ENCODE measurements around the gene TMEM89. TPM values are rescaled to one million over a fixed set of nuclear protein-coding genes. Genes with fewer than 3 reads are reported as not detected.

The TMEM89 gene
- total and polyA plus RNA-seq, 2 of the 4 experiments (the other 2 are of a cell fraction), result 0.15 TPM; not detected in 1

DNA sequence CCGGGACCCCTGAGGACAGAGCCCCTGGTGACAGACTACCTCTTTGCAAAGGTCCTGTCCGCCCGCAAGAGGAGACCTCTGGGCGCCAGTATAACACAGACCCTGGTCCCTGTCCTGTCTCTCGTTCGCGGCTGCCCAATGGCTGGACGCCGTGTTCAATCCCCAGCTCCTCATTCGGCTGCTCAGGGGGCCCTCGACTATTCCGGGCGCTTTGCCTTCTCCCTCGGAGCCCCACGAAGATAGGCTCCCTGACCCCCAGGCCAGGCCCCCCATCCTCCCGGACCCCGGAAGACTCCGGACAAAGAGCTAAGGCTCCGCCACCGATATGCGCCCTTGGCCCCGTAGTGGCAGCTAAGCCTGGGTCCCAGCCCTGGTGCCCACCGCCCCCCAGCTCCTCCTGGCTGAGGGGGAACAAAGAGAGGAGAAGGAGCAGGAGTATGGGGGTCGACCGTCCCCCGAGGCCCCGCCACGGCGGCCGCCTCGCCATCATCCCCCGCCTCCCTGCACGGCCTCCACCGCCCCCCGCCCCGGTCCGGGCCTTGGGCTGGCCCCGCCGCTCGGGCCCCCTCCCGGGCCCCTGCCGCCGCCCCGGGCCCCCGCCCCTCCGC is 40.7 kb upstream of the TMEM89 start:
- Histone ChIP-seq H4K5ac (ENCODE audit: low read depth, low read length) (no peak overlapping the region), H2AK9ac (replicated peaks; ENCODE audit: low read depth, low read length, poor library complexity) (no peak overlapping the region), H4K8ac (ENCODE audit: low read depth in 2 of 2, low read length in 2 of 2) (no peak overlapping the region), H3K4ac (ENCODE audit: low read depth, low read length) (no peak overlapping the region), H2BK120ac (ENCODE audit: low read depth, low read length) (no peak overlapping the region), H2AFZ (replicated peaks; ENCODE audit: low read length, poor library complexity) (no peak overlapping the region), H2BK5ac (ENCODE audit: low read depth, low read length, poor library complexity, severe bottlenecking) (no peak overlapping the region), H3K27ac (ENCODE audit: insufficient read depth, low read length) (no peak overlapping the region), H2AK5ac (ENCODE audit: low read depth, low read length) (no peak overlapping the region), H3K9me3 (ENCODE audit: control insufficient read depth, insufficient read depth, low read length) (no peaks in the 10 kb centered on the region), H2BK15ac (ENCODE audit: low read depth, low read length) (no peak overlapping the region), H3K9me1 (ENCODE audit: insufficient read depth, low read length) (peaks cover 5% of the 10 kb centered on the region), H4K91ac (ENCODE audit: insufficient read depth, low read depth, low read length) (no peak overlapping the region), H3K18ac (ENCODE audit: low read depth, low read length) (no peak overlapping the region), H3K4me2 (ENCODE audit: low read depth, low read length) (no peak overlapping the region; the same call in 1 of the 2 replicates), H3K14ac (replicated peaks; ENCODE audit: low read depth, low read length) (no peak overlapping the region), H3K27me3 (ENCODE audit: control insufficient read depth, insufficient read depth, low read length) (no peaks in the 10 kb centered on the region), H3K4me1 (ENCODE audit: control insufficient read depth, insufficient read depth, low read length) (no peaks in the 10 kb centered on the region; the same call in 1 of the 2 replicates), H3K9ac (ENCODE audit: low read depth, low read length) (no peak overlapping the region), H4K20me1 (ENCODE audit: insufficient read depth, low read length) (no peaks in the 10 kb centered on the region), H3K56ac (ENCODE audit: extremely low read depth, insufficient read depth, low read length) (no peak overlapping the region), H3K4me3 (ENCODE audit: insufficient read depth, low read depth, low read length) (peak overlapping the region; percentile 56; the same call in 1 of the 2 replicates), H3K23ac (ENCODE audit: low read depth, low read length) (no peak overlapping the region), H2BK20ac (ENCODE audit: low read depth, low read length) (no peak overlapping the region), H3K36me3 (ENCODE audit: control insufficient read depth, insufficient read depth, low read length) (no peaks in the 10 kb centered on the region), H3K79me1 (ENCODE audit: low read depth in 1 of 2, low read length in 2 of 2) (peaks cover 0 to 5% of the 10 kb centered on the region in 2 experiments; a peak in 1 of 4 replicates)
- DNase-seq, result no peak
- CTCF ChIA-PET, result interaction anchor here (0.7 to 2.0 kb wide), 2 partner anchors 26 to 50 kb away, joined by 3 to 5 read pairs; partner anchors contain the start of gene SLC26A6
- BruUV-seq (replicated peaks), result no TSS peak
- no peak for ATAC-seq (ENCODE audit: low read depth)
- 6% methylated on average over 10 of the region's 46 CpGs; no CpG with 5 or more reads in 1 of the 2 experiments for WGBS, 2 experiments (ENCODE audit: extremely low coverage in 2 of 2, insufficient read length in 1 of 2)
- intact Hi-C loops (cut with micrococcal nuclease) (no loop called here), dilution Hi-C loops (cut with HindIII; ENCODE audit: low sequenced_read_pairs, unreplicated experiment) (no loop called here), in situ Hi-C loops (cut with MboI; ENCODE audit: low sequenced_read_pairs) (loop anchor here (10.0 kb wide), 1 partner anchor 197 kb away; a partner anchor contains a TSS)
- POLR2A ChIA-PET (ENCODE audit: unreplicated experiment), result interaction anchor here (0.6 to 0.8 kb wide), 2 partner anchors 39 to 65 kb away, joined by 15 to 18 read pairs; no protein-coding TSS in a partner anchor
- TF ChIP-seq CHD1 (IDR thresholded peaks at IDR 0.05; ENCODE audit: low read depth, low read length), result no peak
- no peak for TF ChIP-seq MAFK (IDR thresholded peaks at IDR 0.05; ENCODE audit: low read depth, low read length)
- no peak for TF ChIP-seq ELK1 (IDR thresholded peaks at IDR 0.05; ENCODE audit: borderline replicate concordance, low read depth, low read length)
- no peak for TF ChIP-seq RAD21 (IDR thresholded peaks at IDR 0.05; ENCODE audit: low read length)
- no peak for TF ChIP-seq CTCF (conservative IDR thresholded peaks at IDR 0.05; ENCODE audit: low read depth, low read length)
- no peak for TF ChIP-seq POLR2A (IDR thresholded peaks at IDR 0.05; ENCODE audit: low read depth, low read length)
- TF ChIP-seq FOS (IDR thresholded peaks at IDR 0.05; ENCODE audit: low read depth, low read length), result no peak
- no peak for TF ChIP-seq BHLHE40 (IDR thresholded peaks at IDR 0.05; ENCODE audit: low read depth, low read length)
- TF ChIP-seq CEBPB (IDR thresholded peaks at IDR 0.05; ENCODE audit: low read depth, low read length), result no peak
- TF ChIP-seq RCOR1 (IDR thresholded peaks at IDR 0.05; ENCODE audit: insufficient replicate concordance, low read length), result no peak
- TF ChIP-seq RFX5 (IDR thresholded peaks at IDR 0.05; ENCODE audit: low read depth, low read length), result no peak
- no peak for TF ChIP-seq USF2 (IDR thresholded peaks at IDR 0.05; ENCODE audit: low read depth, low read length)
- no peak for TF ChIP-seq NFE2L2 (IDR thresholded peaks at IDR 0.05; ENCODE audit: low read depth, low read length)
- no peak for TF ChIP-seq MAZ (IDR thresholded peaks at IDR 0.05; ENCODE audit: borderline replicate concordance, low read depth, low read length)
- TF ChIP-seq SMC3 (IDR thresholded peaks at IDR 0.05; ENCODE audit: low read depth, low read length), result no peak
